Stimulated activated naive CD8-positive, alpha-beta T cell treated with anti-CD3 and anti-CD28 coated beads, Interleukin-15, amount 100 ng/mL, for 72 hours (primary cell): ENCODE measurements around the gene KEAP1.

Source experiments
- ATAC-seq: fragments of 150-1000 bp; cut with Tn5 transposase; 2 replicates; pipeline ENCODE4 v1.10.0; 2021; ENCODE audit warnings: mild to moderate bottlenecking, moderate library complexity
- DNase-seq, 2 donors: peaks; one replicate each; pipeline ENCODE4 v3.0.0; 2021 to 2022
- H3K27ac Mint-ChIP-seq, 2 donors: one replicate each; pipeline ENCODE4 v1.8.0; 2022; ENCODE audit warnings: mild to moderate bottlenecking in 2 of 2, mixed read lengths in 2 of 2, moderate library complexity in 2 of 2
- H3K27me3 Mint-ChIP-seq: one replicate; pipeline ENCODE4 v1.8.0; 2022; ENCODE audit warnings: mixed read lengths
- H3K4me1 Mint-ChIP-seq: one replicate; pipeline ENCODE4 v1.8.0; 2022; ENCODE audit warnings: mild to moderate bottlenecking, mixed read lengths
- H3K4me3 Mint-ChIP-seq, 2 donors: one replicate each; pipeline ENCODE4 v1.8.0; 2022; ENCODE audit warnings: mild to moderate bottlenecking in 2 of 2, mixed read lengths in 2 of 2, moderate library complexity in 1 of 2
- H3K9me3 Mint-ChIP-seq, 2 donors: one replicate each; pipeline ENCODE4 v1.8.0; 2022; ENCODE audit warnings: mixed read lengths in 2 of 2

Gene KEAP1

DNA sequence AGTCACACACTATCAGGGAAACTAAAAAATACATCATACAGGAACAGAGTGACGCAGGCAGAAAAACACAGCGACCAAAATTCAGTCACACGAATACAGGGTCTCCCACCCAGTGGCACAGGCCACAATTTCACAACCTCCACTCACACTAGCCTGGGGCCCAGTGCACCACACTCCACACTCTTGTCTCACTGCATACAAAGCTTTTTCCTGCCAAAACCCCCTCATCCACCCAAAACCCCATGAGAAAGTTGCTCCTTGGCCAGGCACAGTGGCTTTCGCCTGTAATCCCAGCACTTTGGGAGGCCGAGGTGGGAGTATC, 12.9 kb upstream of the KEAP1 start:
- Mint-ChIP-seq H3K9me3 (no peaks in the 10 kb centered on the region), H3K27ac (no peak overlapping the region), H3K4me3 (no peak overlapping the region), H3K27me3 (peaks cover 82% of the 10 kb centered on the region), H3K4me1 (peaks cover 48% of the 10 kb centered on the region)
- DNase-seq (no peak), ATAC-seq (no peak)

DNA sequence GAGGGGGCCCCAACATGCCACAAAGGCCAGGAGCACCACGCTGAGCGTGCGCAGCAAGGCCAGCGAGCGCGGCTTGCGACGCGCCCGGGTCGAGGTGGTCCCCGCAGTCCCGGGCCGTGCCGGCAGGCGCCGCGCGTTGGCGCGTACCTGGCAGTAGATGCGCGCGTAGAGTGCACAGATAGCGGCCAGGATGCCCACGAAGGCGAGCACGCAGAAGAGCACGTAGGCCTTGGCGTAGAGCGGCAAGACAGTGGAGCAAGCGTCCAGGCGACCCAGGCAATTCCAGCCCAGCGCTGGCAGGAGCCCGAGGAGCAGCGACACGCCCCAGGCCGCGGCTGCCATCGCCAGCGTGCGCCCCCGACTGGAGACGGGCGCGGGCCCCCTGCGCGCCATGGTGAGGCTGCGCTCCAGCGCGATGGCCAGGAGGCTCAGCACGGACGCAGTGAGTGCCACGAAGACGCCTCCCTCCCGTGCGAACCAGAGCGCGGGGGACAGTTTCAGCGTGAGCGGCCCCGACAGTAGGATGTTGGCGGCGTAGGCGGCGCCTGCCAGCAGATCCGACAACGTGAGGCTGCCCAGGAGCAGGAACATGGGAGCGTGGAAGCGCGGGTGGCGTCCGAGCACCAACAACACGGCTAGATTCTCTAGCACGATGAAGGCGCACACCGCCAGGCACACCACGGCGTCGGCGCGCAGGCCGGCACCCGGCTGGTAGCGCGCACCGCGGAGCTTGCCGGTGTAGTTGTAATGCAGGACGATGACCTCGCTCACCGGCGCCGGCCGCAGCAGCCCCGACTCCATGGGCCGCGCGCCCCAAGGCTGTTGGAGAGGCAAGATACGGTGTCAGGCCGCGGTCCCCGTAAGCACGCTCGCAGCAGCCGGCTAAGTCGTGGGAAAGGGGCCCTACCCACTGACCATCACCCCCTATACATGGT, 11.3 kb upstream of the KEAP1 start:
- DNase-seq (peak; percentile 51 to 55), ATAC-seq (peak; percentile 80)
- Mint-ChIP-seq H3K27ac (no peak overlapping the region), H3K9me3 (no peaks in the 10 kb centered on the region), H3K27me3 (peaks cover 76% of the 10 kb centered on the region), H3K4me1 (peaks cover 52% of the 10 kb centered on the region), H3K4me3 (peak overlapping the region; percentile 66 to 83)

DNA sequence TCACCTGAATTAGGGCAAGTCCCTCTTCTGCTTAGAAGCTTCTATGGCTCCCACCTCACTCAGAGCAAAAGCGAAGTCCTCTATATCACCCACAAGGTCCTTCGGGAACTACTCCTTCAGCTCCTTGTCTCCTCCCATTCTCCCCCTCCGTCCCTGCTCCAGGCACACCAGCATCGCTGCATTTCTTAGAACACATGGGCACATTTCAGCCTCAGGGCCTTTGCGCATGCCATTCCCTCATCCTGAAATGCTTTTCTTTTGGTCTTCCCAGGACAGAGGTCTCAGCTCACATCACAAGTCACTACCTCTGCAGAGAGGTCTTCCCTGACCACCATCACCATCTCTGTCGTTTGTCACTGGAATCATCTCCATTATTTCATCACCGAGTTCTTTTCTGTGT, 10.1 kb upstream of the KEAP1 start:
- peaks cover 52% of the 10 kb centered on the region for H3K4me1 Mint-ChIP-seq
- no peak overlapping the region for H3K4me3 Mint-ChIP-seq
- peaks cover 63% of the 10 kb centered on the region for H3K27me3 Mint-ChIP-seq
- DNase-seq: no peak
- no peaks in the 10 kb centered on the region for H3K9me3 Mint-ChIP-seq
- ATAC-seq: no peak
- no peak overlapping the region for H3K27ac Mint-ChIP-seq

DNA sequence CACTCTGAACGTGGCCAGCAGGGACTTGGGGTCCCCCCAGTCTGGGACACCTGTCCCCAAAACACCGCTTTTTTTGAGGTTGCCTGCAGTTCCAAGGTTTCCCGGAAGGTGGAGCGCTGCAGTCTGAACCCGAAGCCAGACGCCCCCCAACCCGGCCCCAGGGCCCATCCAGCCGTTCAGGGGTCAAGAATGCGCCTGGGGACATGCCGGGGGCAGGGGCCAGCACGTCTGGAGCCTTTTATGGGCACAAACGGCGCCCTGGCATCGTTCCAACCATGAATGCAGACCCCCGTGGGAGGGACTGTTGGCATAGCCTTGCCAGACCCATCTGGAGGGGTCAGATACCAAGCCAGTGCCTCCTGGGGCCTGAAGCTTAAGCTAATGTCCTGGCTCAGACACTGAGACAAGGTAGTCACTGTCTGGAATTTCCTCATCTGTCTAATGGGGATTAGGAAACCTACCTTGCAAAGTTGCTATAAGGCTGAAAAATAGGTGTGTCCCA, 7.2 kb upstream of the KEAP1 start:
- DNase-seq: peak; percentile 60 to 70
- Mint-ChIP-seq H3K9me3 (no peaks in the 10 kb centered on the region), H3K4me3 (no peak overlapping the region), H3K27ac (no peak overlapping the region), H3K27me3 (peaks cover 38% of the 10 kb centered on the region), H3K4me1 (peaks cover 45% of the 10 kb centered on the region)
- ATAC-seq: no peak

DNA sequence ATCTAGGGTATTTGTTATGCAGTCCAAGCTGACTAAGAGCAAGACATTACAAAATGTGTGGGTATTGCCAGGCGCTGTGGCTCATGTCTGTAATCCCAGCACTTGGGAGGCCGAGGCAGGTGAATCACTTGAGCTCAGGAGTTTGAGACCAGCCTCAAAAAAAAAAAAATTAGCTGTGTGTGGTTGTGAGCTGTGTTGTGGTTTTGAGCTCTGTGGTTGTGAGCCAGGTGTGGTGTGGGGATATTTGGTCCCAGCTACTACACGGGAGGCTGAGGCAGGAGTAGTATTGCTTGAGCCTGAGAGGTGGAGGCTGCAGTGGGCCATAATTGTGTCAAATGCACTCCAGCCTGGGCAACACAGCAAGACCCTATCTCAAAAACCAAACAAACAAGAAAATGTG, 5.6 kb upstream of the KEAP1 start:
- no peak overlapping the region for H3K27ac Mint-ChIP-seq
- ATAC-seq (peak; percentile 84), DNase-seq (peak; percentile 21 to 65)
- H3K27me3 Mint-ChIP-seq: peaks cover 22% of the 10 kb centered on the region
- peaks cover 36% of the 10 kb centered on the region for H3K4me1 Mint-ChIP-seq
- H3K9me3 Mint-ChIP-seq: no peaks in the 10 kb centered on the region
- H3K4me3 Mint-ChIP-seq: no peak overlapping the region

DNA sequence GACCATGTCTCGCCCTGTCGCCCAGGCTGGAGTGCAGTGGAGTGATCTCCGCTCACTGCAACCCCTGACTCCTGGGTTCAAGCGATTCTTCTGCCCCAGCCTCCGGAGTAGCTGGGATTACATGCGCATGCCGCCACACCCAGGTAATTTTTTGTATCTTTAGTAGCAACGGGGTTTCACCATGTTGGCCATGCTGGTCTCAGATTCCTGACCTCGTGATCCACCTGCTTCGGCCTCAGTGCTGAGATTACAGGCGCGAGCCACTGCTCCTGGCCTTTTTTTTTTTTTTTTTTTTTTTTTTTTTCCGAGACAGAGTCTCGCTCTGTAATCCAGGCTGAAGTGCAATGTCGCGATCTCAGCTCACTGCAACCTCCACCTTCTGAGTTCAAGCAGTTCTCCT, 4.9 kb upstream of the KEAP1 start:
- ATAC-seq (no peak), DNase-seq (no peak)
- H3K9me3 Mint-ChIP-seq: no peaks in the 10 kb centered on the region
- H3K4me3 Mint-ChIP-seq: no peak overlapping the region
- H3K27me3 Mint-ChIP-seq: peaks cover 15% of the 10 kb centered on the region
- peaks cover 34% of the 10 kb centered on the region for H3K4me1 Mint-ChIP-seq
- no peak overlapping the region for H3K27ac Mint-ChIP-seq

DNA sequence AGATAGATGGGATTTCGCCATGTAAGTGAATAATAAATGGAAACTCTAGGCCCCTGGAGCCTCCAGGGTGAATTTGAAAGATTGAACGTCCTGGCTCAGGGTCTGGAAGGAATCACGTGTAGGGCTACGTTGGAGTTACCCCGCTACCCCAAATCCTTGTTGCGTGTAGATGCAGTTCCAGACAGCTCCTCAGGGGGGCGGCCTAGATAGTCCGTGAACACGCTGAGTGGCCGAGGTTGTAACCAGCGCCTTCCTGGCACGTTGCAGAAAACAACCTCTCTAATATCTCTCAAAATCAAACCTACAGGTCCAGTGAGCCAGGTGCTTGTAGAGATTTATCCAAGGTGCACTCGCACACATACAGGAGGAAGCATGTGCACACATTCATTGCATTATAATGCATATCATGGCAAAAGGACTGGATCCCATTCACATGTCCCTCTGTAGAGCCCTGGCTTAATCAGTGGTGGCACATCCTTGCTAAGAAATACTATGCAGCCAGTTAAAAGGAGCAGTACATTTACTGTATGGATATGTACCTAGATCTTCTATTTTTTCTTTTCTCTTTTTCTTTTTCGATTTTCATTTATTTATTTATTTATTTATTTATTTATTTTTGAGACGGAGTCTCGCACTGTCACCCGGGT, 2.5 kb upstream of the KEAP1 start:
- Mint-ChIP-seq H3K27me3 (no peaks in the 10 kb centered on the region), H3K4me1 (peaks cover 47% of the 10 kb centered on the region), H3K4me3 (no peak overlapping the region), H3K9me3 (no peaks in the 10 kb centered on the region), H3K27ac (no peak overlapping the region)
- ATAC-seq (peak; percentile 31), DNase-seq (peak; percentile 81 to 83)

DNA sequence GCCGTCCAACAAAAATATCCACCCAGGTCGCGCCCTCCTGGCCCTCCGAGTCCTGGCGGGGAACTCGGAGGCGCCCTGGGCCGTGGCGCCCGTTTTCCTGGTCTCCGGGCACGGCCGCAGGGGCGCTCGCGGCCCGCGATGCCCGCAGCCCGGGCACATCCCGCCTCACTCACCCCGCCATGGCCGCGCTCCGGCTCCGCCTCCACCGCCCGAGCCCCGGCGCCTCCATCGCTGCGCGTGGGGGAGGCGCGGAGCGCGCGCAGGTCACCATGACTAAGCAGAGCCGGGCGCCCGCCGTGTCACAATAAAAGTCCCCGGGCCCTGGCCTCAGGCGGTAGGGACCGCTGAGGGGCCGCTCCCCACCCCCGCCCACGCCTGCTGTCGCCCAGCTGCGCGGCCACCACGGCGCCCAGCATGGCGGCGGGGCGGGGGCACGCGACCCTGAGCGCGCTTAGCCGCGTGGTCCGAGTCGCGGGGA, 593 bp downstream of the KEAP1 start:
- ATAC-seq (peak; percentile 97), DNase-seq (peak; percentile 94 to 95)
- H3K4me1 Mint-ChIP-seq: peaks cover 52% of the 10 kb centered on the region
- no peaks in the 10 kb centered on the region for H3K27me3 Mint-ChIP-seq
- peak overlapping the region; percentile 95 to 96 for H3K4me3 Mint-ChIP-seq
- H3K27ac Mint-ChIP-seq: peak overlapping the region; percentile 96
- H3K9me3 Mint-ChIP-seq: no peaks in the 10 kb centered on the region

DNA sequence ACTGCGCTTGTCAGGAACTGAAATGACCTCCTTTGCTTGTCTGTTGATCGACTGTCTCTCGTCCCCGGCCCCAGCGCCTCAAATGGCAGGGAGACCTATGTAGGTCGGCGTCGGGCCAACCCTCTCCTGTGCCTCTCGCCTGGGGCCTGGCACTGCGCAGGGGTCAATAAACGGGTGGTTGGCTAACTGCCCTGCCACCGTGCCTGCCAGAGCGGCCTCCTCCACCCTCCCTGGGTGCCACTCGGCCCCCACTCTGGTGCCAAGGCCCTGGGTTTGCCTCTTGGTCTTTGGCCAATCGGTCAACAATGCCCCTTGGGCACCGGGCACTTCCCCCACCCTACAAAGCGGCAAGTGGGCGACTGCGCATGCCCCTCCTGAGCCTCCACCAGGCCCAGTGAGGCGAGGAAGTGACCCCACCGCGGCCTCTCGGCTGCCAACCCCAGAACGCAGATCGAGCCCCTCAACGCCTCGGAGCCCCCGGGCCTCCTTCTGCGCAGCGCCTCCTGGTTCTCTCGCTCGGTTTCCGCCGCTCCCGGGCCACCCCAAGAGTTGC, 1.1 kb downstream of the KEAP1 start:
- ATAC-seq (peak; percentile 51), DNase-seq (peak in 1 of 2 donors; percentile 60)
- peak overlapping the region; percentile 95 to 96 for H3K4me3 Mint-ChIP-seq
- no peaks in the 10 kb centered on the region for H3K27me3 Mint-ChIP-seq
- H3K27ac Mint-ChIP-seq: peak overlapping the region; percentile 96
- no peaks in the 10 kb centered on the region for H3K9me3 Mint-ChIP-seq
- peaks cover 56% of the 10 kb centered on the region for H3K4me1 Mint-ChIP-seq

DNA sequence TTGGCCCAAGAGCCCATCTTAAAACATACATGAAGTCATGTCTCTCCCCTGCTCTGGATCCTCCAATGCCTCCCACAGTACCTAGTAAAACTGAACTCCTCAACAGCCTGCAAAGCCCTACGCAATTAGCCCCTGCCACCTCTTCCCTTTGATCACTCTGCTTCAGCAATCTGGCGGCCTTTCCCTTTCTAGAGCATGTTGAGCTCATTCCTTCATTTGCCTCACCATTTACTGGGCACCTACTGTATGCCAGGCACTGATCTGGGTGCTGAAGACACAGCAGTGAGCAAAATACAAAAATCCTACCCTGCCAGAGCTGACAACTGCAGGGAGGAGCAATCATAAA, 2.9 kb downstream of the KEAP1 start:
- ATAC-seq: no peak
- DNase-seq: no peak
- H3K9me3 Mint-ChIP-seq: no peaks in the 10 kb centered on the region
- H3K4me3 Mint-ChIP-seq: peak overlapping the region; percentile 38 to 59
- peak overlapping the region in 1 of 2 donors; percentile 27 for H3K27ac Mint-ChIP-seq
- no peaks in the 10 kb centered on the region for H3K27me3 Mint-ChIP-seq
- H3K4me1 Mint-ChIP-seq: peaks cover 50% of the 10 kb centered on the region

DNA sequence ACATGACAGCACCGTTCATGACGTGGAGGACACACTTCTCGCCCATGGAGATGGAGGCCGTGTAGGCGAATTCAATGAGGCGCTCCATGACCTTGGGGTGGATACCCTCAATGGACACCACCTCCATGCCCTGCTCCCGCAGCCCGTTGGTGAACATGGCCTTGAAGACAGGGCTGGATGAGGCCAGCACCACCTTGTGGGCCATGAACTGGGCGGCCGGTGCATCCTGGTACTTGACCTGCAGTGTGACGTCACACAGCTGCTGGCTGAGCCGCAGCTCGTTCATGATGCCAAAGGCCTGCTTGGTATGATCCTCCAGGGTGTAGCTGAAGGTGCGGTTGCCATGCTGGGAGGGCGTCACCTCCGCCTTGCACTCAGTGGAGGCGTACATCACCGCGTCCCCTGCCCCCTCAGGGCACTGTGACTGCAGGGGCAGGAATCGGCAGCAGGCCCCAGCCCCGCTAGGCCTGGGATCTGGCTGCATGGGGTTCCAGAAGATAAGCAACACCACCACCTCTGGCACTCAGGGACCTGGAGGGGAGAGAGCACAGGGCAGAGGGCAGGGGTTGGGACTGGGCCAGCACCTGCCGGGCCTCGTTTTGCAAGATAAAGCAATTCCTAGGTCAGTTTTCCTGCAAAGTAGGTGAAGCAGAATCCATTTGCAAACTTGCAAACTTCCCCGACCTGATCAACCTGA, 3.5 kb downstream of the KEAP1 start:
- Mint-ChIP-seq H3K9me3 (no peaks in the 10 kb centered on the region), H3K4me1 (peaks cover 48% of the 10 kb centered on the region), H3K27ac (peak overlapping the region in 1 of 2 donors; percentile 42), H3K4me3 (no peak overlapping the region), H3K27me3 (no peaks in the 10 kb centered on the region)
- DNase-seq: no peak
- no peak for ATAC-seq

DNA sequence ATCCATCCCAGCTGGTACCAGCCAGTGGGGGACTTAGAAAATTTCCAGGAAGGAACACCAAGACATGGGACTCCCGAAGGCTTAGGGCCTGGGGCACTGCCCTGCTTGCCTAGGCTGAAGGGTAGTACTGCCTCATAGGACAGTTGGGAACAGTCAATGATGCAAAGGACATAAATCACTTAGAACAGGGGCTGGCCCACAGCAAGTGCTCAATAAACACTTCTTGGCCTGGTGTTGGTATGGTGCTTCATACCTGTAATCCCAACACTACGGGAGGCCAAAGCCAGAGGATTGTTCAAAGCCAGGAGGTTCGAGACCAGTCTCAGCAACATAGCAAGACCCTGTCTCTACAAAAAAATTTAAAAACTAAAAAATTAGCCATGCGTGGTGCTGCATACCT, 5.8 kb downstream of the KEAP1 start:
- ATAC-seq (no peak), DNase-seq (no peak)
- H3K9me3 Mint-ChIP-seq: no peaks in the 10 kb centered on the region
- H3K27ac Mint-ChIP-seq: no peak overlapping the region
- H3K4me1 Mint-ChIP-seq: peaks cover 42% of the 10 kb centered on the region
- H3K27me3 Mint-ChIP-seq: no peaks in the 10 kb centered on the region
- no peak overlapping the region for H3K4me3 Mint-ChIP-seq

DNA sequence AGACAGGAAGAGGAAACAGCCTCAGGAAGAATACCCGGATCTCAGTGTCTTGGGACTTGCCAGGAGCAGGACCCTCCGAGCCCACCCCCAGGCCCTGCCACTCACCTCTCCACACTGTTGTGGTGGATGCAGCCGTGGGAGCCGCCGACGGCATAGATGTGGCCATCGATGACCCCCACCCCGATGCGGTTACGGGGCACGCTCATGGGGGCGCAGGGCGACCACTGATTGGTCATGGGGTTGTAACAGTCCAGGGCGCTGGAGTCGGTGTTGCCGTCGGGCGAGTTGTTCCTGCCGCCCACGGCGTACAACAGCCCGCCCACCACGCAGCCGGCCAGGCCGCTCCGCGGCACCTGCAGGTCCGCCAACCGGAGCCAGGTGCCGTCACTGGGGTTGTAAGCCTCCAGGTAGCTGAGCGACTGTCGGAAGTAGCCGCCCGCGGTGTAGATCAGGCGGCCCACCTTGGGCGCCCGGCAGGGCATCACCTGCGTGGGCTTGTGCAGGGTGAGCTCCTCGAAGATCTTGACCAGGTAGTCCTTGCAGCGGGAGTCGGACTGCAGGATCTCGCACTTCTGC, 11.6 kb downstream of the KEAP1 start:
- H3K4me1 Mint-ChIP-seq: no peaks in the 10 kb centered on the region
- no peak overlapping the region for H3K27ac Mint-ChIP-seq

DNA sequence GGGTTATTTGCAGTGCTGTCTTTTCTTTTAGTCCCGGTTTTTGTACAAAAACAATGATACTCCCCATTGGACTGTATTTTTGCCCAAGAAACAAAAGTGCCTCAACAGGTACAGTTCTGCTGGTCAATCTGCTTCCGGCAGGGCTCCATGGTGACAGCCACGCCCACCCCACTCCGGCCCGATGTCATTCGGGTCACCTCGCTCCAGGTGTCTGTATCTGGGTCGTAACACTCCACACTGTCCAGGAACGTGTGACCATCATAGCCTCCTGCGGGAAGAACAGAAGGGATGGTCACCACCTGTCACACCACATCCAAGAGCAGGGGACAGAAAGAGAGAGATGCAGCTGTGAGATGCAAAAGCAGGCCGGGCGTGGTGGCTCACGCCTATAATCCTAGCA, 16.6 kb downstream of the KEAP1 start:
- Mint-ChIP-seq H3K27ac (peak overlapping the region in 1 of 2 donors; percentile 44), H3K9me3 (no peaks in the 10 kb centered on the region), H3K4me3 (no peak overlapping the region), H3K27me3 (no peaks in the 10 kb centered on the region), H3K4me1 (peaks cover 7% of the 10 kb centered on the region)
- no peak for ATAC-seq
- DNase-seq: no peak

More for the DNA sequence above, 11.6 kb downstream of the KEAP1 start:
- no peak for DNase-seq
- H3K27me3 Mint-ChIP-seq: no peaks in the 10 kb centered on the region
- no peak for ATAC-seq
- no peaks in the 10 kb centered on the region for H3K9me3 Mint-ChIP-seq
- H3K4me3 Mint-ChIP-seq: no peak overlapping the region

DNA sequence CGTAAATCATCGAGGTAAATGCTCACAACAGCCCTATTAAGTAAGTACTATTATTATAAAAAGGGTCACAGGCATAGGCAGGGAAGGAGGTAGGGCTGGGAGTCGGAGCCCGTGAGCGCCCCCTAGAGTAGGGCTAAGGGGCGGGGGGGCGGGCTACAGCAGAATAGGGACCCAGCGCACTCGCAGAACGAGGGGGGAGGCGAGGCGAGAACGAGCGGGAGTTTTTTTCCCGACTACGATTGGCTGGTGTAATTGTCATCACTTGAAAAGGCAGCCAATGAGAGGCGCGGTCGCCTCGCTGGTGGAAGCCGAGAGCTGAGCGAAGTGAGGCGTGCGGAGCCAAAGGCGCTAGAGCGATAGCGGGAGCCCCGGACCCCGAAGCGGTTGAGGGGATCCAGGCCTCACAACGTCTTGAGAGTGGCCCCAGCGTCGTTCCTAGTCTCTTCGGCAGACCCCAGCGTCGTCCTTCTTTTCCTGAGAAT, 24.2 kb downstream of the KEAP1 start:
- peaks cover 30% of the 10 kb centered on the region for H3K4me1 Mint-ChIP-seq
- H3K4me3 Mint-ChIP-seq: peak overlapping the region; percentile 72 to 76
- peak; percentile 86 to 92 for DNase-seq
- no peaks in the 10 kb centered on the region for H3K9me3 Mint-ChIP-seq
- peak; percentile 98 for ATAC-seq
- H3K27me3 Mint-ChIP-seq: no peaks in the 10 kb centered on the region
- H3K27ac Mint-ChIP-seq: peak overlapping the region in 1 of 2 donors; percentile 44
